NCI-H146 treated with DMSO at 0.1 percent for 48 hours (cell line): ENCODE data around the gene PHLDA3.

Source experiments
- DNase-seq: peaks from one replicate; lab custom pipeline; 2025; ENCODE audit not compliant: unreplicated experiment; lab: John Stamatoyannopoulos, UW

PHLDA3 gene

GRCh38 chr1:201433609-201434008 is 35.4 kb downstream of the PHLDA3 start:
- no peak for DNase-seq

GRCh38 chr1:201430776-201431175 is 38.2 kb downstream of the PHLDA3 start:
- DNase-seq = no peak

- no peak for DNase-seq
Observed at GRCh38 chr1:201429736-201430501, 39.1 kb downstream of the PHLDA3 start.

- DNase-seq = no peak
Observed at GRCh38 chr1:201427963-201428362, 41.0 kb downstream of the PHLDA3 start.

GRCh38 chr1:201426479-201427310 is 42.3 kb downstream of the PHLDA3 start:
- DNase-seq = no peak

- DNase-seq = no peak
Observed at GRCh38 chr1:201424146-201424545, 44.8 kb downstream of the PHLDA3 start.

GRCh38 chr1:201423655-201424054 is 45.3 kb downstream of the PHLDA3 start:
- DNase-seq = no peak

- no peak for DNase-seq
Observed at GRCh38 chr1:201422436-201423030, 46.5 kb downstream of the PHLDA3 start.

- DNase-seq = no peak
Observed at GRCh38 chr1:201422026-201422425, 47.0 kb downstream of the PHLDA3 start.

- no peak for DNase-seq
Observed at GRCh38 chr1:201421041-201421440, 47.9 kb downstream of the PHLDA3 start.

- DNase-seq = no peak
Observed at GRCh38 chr1:201420608-201421002, 48.4 kb downstream of the PHLDA3 start.

GRCh38 chr1:201419746-201420607 is 49.0 kb downstream of the PHLDA3 start:
- DNase-seq = no peak

GRCh38 chr1:201419256-201419655 is 49.7 kb downstream of the PHLDA3 start:
- DNase-seq = no peak

GRCh38 chr1:201418461-201418860 is 50.5 kb downstream of the PHLDA3 start:
- no peak for DNase-seq
